NCI-H345 treated with DMSO at 0.1 percent for 48 hours (cell line): Measurements from ENCODE around the gene GIGYF2.

Experiments used
- DNase-seq: peaks from one replicate; lab custom pipeline; 2025; ENCODE audit not compliant: unreplicated experiment; lab: John Stamatoyannopoulos, UW

Gene GIGYF2

GRCh38 chr2:232863996-232864395 lies 166.9 kb downstream of the GIGYF2 start:
- no peak for DNase-seq

DNA sequence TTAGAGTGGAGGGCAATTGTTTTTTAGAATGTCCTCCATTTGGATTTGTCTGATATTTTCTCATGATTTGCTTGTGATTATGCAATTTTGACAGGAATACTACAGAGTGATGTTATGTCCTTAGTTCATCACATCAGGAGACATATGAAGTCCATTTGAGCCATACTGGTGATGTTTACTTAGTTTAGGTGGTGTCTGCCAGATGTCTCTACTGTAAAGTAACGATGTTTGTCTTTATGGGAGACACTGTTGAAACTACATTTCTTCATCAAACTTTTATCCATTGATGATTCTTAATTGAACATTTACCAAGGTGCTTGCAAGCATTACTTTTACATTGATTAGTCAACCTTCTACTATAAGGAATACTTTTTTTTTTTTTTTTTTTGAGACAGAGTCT lies 168.0 kb downstream of the GIGYF2 start:
- DNase-seq: no peak

- DNase-seq: no peak
These were observed 169.0 kb downstream of the GIGYF2 start for GRCh38 chr2:232866104-232866503.

GRCh38 chr2:232869138-232870017 lies 172.2 kb downstream of the GIGYF2 start:
- DNase-seq: no peak

- no peak for DNase-seq
These were observed 173.1 kb downstream of the GIGYF2 start, which contains the start of gene SNORC for GRCh38 chr2:232870018-232870765. Gene SNORC (plus strand): TSS chr2:232870264. CDS start chr2:232870342, 78 bp downstream.

- DNase-seq: no peak
These were observed 173.7 kb downstream of the GIGYF2 start for GRCh38 chr2:232870766-232871371.

DNA sequence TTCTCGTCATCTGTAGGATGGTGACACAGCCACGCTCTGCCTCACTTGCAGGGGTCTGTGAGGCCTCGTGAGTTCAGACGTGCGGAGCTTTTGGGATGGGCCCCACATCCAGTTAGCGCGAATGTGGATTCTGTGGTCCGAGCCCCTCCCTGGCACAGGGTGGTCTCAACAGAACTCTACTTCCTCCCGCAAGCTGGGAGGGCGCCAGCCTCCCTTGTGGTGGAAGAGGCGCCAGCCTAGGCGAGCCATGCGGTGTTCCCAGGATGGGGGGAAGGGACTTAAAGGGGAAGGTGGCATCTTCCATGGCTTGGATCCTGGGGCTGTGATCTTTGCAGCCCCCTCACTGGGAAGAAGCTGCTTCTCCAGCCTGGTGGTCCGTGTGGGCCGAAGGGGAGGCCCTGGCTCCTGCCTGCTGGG lies 174.3 kb downstream of the GIGYF2 start:
- DNase-seq: no peak

- DNase-seq: no peak
These were observed 175.0 kb downstream of the GIGYF2 start for GRCh38 chr2:232871835-232872736.

DNA sequence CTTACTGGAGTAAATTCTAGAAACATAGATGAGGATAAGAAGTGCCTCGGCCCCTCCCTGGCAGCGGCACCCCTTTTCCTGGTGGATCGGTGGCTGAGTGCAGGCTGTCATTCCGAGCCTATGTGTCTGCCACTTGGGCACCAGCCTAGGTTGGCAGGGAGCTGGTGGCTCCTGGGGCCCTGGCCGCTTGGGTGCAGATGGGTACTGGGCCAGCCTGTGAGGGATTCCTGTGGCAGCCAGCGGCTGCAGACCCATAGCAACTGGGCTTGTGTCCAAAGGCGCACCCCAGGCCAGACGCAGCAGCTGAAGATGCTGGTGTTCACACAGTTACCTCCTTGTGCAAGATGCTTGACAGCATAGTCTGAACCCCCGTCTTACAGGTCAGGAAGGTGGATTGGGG lies 175.7 kb downstream of the GIGYF2 start:
- no peak for DNase-seq

DNA sequence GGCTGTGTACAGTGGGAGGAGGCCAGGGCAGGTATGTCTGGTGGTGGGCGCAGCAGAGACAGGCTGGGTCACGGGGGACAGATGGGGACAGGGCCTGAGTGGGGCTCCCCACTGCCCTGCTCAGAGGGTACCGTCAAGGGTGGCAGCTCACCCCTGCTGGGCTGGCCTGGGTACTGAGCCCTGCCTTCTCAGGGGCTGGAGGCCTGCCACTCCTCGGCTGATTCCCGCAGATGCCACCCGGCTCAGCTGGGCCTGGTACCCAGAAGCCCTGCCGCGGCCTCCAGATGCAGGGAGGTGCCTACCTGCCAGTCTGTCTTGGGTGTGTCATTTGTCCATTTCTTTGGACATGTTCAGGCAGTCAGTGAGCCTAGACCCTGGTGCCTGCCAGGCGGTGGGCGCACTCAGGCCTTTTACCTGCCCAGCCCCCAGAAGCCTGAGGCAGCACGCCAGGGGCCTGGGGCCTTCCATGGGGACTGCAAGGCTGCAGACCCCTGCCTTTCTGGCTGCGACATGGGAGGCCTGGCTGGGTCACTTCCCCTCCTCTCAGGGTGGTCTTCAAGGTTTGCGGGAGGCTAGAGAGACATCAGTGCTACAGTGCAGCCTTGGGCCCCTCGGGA lies 176.3 kb downstream of the GIGYF2 start:
- no peak for DNase-seq

DNA sequence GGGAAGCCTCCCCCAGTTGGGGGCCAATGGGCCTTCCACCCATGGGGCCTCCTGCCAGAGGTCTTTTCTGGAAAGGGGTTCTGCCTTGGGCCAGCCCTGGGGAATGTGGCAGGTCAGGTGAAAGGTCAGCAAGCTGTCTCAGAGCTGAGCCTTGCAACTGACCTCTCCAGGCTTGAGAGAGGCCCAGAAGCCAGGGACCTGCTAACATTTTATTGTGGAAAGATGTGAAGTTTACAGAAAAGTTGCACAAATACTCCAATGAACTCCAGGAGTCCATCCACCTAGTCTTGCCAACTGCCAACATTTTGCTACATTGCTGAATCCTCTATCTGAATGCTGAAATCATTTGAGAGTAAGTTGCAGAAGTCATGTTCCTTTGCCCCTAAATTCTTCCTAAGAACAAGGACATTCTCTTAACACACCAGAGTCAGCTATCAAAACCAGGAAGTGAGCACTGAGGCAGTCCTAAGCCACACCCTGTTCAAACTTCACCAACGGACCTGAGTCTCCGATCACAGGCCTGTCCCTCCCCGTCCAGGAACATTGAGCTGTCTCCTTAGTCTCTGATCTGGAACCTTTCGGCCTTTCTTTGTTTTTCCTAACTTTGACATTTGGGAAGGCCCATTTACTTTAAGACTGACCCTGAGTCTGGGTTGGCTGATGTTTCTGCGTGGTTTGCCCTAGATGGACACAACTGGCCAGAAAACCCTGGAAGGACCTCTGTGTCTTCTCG lies 176.9 kb downstream of the GIGYF2 start:
- no peak for DNase-seq

DNA sequence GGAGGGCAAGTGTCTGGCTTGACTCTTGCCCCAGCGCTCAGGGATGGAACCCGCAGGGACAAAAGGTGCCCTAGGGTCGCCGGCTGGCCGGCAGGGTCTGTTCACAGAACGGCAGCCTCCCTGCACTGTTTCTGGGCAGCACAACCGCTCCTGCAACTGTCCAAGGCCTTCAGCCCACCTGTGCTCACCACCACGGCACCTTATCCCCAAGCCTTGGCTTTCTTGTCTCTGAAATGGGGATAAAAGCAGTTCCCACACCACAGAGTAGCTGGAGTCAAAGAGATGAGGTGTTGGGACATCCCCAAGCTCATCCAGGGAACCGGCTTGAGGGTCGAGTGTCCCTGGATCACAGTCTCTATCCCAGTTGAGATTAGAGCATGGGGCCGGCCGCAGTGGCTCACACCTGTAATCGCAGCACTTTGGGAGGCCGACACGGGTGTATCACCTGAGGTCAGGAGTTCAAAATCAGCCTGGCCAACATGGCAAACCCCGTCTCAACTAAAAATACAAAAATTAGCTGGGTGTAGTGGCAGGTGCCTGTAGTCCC lies 177.6 kb downstream of the GIGYF2 start:
- no peak for DNase-seq

- DNase-seq: no peak
These were observed 178.4 kb downstream of the GIGYF2 start for GRCh38 chr2:232875256-232876121.

DNA sequence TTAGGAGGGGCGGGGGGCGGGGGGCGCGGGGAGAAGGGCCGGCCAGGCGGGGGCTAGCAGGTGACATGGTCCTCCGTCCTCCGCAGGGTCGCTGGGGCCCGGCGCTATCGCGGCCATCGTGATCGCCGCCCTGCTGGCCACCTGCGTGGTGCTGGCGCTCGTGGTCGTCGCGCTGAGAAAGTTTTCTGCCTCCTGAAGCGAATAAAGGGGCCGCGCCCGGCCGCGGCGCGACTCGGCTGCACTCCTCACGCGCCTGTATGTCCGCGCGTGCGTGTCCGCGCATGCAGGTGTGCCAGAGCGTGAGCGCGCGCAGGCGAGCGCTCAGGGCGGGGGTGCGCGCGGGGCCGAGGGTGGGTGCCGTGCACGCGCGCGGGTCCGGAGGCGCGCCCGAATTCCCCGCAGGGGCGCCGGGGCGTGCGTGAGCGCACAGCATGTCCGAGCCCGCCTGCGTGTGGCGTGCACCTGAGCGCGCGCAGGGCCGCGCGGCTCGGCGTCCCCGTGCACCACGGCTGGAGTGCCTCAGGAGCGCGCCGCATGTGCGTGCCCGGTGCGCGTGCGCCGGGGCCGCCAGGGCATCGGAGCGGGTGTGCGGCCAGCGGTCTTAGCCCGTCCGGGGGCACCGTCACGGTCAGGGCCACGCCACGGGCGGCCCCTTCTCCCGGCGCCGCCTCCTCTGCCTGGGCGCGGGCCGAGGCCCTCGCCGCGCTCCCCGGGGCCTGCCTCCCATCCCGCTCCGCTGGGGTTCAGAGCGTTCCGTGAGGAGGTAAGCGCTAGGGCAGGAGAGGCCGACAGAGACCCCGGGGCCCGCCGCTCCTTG lies 179.2 kb downstream of the GIGYF2 start:
- DNase-seq: no peak

DNA sequence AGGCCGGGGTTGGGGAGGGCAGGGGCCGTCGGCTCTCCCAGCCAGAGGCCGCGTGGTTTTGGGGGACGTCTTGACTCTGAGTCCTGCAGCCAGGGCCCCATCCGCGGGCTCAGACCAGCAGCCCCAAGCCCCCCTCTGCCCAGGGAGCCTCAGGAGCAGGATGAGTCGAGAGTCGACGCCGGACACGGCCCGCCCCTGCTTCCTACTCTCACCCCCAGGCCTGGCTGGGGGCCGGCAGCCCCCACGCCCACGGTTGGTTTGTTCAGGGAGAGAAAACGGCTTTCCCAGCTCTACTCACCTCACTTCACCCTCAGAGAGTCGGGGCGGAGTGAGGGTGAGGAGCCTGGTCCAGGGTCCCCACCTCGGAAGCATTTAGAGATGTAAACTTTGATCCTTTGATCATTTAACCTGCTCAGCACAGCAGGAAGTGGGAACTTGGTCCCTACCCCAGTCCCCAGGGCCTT lies 179.9 kb downstream of the GIGYF2 start:
- DNase-seq: no peak

GRCh38 chr2:232877940-232878511 lies 180.9 kb downstream of the GIGYF2 start:
- no peak for DNase-seq
